ENCODE measurements around the gene ADARB2.

Gene ADARB2

GRCh38 chr10:1600861-1601260, 136.5 kb downstream of the ADARB2 start:
- no peaks in the 10 kb centered on the region for H3K9me3 ChIP-seq (ENCODE audit: control insufficient read depth, insufficient read depth, low read depth, low read length)
- H3K4me3 ChIP-seq (ENCODE audit: low read depth, low read length) = no peak overlapping the region
- no peak for TF ChIP-seq EGR2 (tag by site-specific recombination; IDR thresholded peaks at IDR 0.05; ENCODE audit: low read depth)
- TF ChIP-seq SP3 (tag by site-specific recombination; IDR thresholded peaks at IDR 0.05) = no peak
- no peak for TF ChIP-seq ZNF513 (tag by site-specific recombination; IDR thresholded peaks at IDR 0.05)
- no peak for TF ChIP-seq ZNF223 (tag by site-specific recombination; IDR thresholded peaks at IDR 0.05)
- no peak for TF ChIP-seq ZNF521 (tag by site-specific recombination; IDR thresholded peaks at IDR 0.05)
- TF ChIP-seq ZNF248 (tag by site-specific recombination; IDR thresholded peaks at IDR 0.05) = no peak
- CTCF ChIA-PET = interaction anchor here (0.6 to 0.7 kb wide), 2 partner anchors 13 to 29 kb away, joined by 3 read pairs; no protein-coding TSS in a partner anchor
- POLR2A ChIA-PET = no interaction called here
- no peaks in the 10 kb centered on the region for H3K36me3 ChIP-seq (ENCODE audit: control insufficient read depth in 2 of 2, insufficient read depth in 1 of 2, low read length in 2 of 2)
- no peak overlapping the region for H3K27ac ChIP-seq (ENCODE audit: extremely low read depth, low read depth, low read length)
- no peaks in the 10 kb centered on the region for H3K4me1 ChIP-seq (ENCODE audit: control insufficient read depth, insufficient read depth, low read length)

- Histone ChIP-seq H3K36me3 (ENCODE audit: control insufficient read depth in 2 of 2, insufficient read depth in 1 of 2, low read length in 2 of 2) (no peaks in the 10 kb centered on the region), H3K9me3 (ENCODE audit: control insufficient read depth, insufficient read depth, low read depth, low read length) (no peaks in the 10 kb centered on the region), H3K4me1 (ENCODE audit: control insufficient read depth, insufficient read depth, low read length) (no peaks in the 10 kb centered on the region), H3K27ac (ENCODE audit: extremely low read depth, low read depth, low read length) (no peak overlapping the region), H3K4me3 (ENCODE audit: low read depth, low read length) (no peak overlapping the region)
- CTCF ChIA-PET = no interaction called here
- POLR2A ChIA-PET = no interaction called here
- no peak for TF ChIP-seq BCL6B (tag by site-specific recombination; IDR thresholded peaks at IDR 0.05)
- no peak for TF ChIP-seq ZNF23 (tag by site-specific recombination; IDR thresholded peaks at IDR 0.05; ENCODE audit: borderline replicate concordance)
- TF ChIP-seq PATZ1 (tag by site-specific recombination; IDR thresholded peaks at IDR 0.05) = no peak
- TF ChIP-seq ZNF391 (tag by site-specific recombination; IDR thresholded peaks at IDR 0.05; ENCODE audit: borderline replicate concordance, low read depth) = no peak
- no peak for TF ChIP-seq OSR2 (tag by site-specific recombination; IDR thresholded peaks at IDR 0.05)
- TF ChIP-seq ZNF114 (tag by site-specific recombination; IDR thresholded peaks at IDR 0.05) = no peak
- TF ChIP-seq ZNF704 (tag by site-specific recombination; IDR thresholded peaks at IDR 0.05) = no peak
- no peak for TF ChIP-seq ZNF274 (IDR thresholded peaks at IDR 0.05; ENCODE audit: low read length)
- no peak for TF ChIP-seq ZNF274 (tag by site-specific recombination; IDR thresholded peaks at IDR 0.05; ENCODE audit: borderline replicate concordance)
- TF ChIP-seq ZNF558 (tag by site-specific recombination; IDR thresholded peaks at IDR 0.05) = no peak
Measured at GRCh38 chr10:1598393-1599153, 138.8 kb downstream of the ADARB2 start.
